Measurements from ENCODE around the gene CORO1C. TPM values are rescaled to one million over a fixed set of nuclear protein-coding genes. Genes with fewer than 3 reads are reported as not detected.
A peak's percentile ranks its signal among the peaks of the same experiment; 100 is the strongest.

The CORO1C gene
- total and polyA plus RNA-seq, 9 of the 15 experiments (the other 6 are each of a cell fraction or from before 2014, with no cell fraction given): 55.2 to 280 (median 150) TPM

DNA sequence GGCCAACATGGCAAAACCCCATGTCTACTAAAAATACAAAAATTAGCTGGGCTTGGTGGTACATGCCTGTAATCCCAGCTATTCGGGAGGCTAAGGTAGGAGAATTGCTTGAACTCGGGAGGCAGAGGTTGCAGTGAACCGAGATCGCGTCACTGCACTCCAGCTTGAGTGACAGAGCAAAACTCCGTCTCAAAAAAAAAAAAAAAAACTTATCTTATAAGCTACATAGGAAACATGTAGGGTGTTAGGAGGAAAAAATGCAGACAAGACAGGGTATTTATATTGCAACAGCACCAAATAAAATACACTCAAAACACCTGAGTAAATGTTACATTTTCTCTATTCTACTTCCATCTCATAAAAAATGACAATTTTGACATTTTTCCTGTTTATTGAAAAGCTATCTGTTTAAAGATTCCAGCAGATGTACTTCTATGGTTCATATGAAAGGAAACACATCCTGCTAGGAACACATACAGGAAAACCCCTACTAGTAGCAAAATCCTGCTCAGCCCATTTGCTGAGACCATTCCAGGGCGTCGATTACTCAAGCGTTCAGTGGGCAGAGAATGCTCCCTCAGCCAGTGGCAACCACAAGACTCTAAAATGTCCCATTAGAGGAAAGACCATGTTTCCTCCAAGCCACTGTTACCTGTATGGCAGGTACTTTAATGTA lies 19.7 kb downstream of the CORO1C start (continued):
- TF ChIP-seq, protein P1, sequence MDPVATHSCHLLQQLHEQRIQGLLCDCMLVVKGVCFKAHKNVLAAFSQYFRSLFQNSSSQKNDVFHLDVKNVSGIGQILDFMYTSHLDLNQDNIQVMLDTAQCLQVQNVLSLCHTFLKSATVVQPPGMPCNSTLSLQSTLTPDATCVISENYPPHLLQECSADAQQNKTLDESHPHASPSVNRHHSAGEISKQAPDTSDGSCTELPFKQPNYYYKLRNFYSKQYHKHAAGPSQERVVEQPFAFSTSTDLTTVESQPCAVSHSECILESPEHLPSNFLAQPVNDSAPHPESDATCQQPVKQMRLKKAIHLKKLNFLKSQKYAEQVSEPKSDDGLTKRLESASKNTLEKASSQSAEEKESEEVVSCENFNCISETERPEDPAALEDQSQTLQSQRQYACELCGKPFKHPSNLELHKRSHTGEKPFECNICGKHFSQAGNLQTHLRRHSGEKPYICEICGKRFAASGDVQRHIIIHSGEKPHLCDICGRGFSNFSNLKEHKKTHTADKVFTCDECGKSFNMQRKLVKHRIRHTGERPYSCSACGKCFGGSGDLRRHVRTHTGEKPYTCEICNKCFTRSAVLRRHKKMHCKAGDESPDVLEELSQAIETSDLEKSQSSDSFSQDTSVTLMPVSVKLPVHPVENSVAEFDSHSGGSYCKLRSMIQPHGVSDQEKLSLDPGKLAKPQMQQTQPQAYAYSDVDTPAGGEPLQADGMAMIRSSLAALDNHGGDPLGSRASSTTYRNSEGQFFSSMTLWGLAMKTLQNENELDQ (CRISPR knock-in tag; IDR thresholded peaks at IDR 0.05; ENCODE audit: borderline replicate concordance): no peak
- TF ChIP-seq FOXK2 (conservative IDR thresholded peaks at IDR 0.05 in 1 of 2, IDR thresholded peaks at IDR 0.05 in 1 of 2; ENCODE audit: low read depth in 2 of 2) (peak in 1 of 2 experiments; percentile 37; a peak in 1 of 4 replicates), NFIC (IDR thresholded peaks at IDR 0.05) (no peak)
- TF ChIP-seq, protein P2, sequence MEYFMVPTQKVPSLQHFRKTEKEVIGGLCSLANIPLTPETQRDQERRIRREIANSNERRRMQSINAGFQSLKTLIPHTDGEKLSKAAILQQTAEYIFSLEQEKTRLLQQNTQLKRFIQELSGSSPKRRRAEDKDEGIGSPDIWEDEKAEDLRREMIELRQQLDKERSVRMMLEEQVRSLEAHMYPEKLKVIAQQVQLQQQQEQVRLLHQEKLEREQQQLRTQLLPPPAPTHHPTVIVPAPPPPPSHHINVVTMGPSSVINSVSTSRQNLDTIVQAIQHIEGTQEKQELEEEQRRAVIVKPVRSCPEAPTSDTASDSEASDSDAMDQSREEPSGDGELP (CRISPR knock-in tag; IDR thresholded peaks at IDR 0.05; ENCODE audit: borderline replicate concordance): no peak
- TF ChIP-seq, protein P3, sequence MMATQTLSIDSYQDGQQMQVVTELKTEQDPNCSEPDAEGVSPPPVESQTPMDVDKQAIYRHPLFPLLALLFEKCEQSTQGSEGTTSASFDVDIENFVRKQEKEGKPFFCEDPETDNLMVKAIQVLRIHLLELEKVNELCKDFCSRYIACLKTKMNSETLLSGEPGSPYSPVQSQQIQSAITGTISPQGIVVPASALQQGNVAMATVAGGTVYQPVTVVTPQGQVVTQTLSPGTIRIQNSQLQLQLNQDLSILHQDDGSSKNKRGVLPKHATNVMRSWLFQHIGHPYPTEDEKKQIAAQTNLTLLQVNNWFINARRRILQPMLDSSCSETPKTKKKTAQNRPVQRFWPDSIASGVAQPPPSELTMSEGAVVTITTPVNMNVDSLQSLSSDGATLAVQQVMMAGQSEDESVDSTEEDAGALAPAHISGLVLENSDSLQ (IDR thresholded peaks at IDR 0.05): peak; percentile 96
